ENCODE data around the gene OLIG1.
A peak's percentile ranks its signal among the peaks of the same experiment; 100 is the strongest.

Gene OLIG1

DNA sequence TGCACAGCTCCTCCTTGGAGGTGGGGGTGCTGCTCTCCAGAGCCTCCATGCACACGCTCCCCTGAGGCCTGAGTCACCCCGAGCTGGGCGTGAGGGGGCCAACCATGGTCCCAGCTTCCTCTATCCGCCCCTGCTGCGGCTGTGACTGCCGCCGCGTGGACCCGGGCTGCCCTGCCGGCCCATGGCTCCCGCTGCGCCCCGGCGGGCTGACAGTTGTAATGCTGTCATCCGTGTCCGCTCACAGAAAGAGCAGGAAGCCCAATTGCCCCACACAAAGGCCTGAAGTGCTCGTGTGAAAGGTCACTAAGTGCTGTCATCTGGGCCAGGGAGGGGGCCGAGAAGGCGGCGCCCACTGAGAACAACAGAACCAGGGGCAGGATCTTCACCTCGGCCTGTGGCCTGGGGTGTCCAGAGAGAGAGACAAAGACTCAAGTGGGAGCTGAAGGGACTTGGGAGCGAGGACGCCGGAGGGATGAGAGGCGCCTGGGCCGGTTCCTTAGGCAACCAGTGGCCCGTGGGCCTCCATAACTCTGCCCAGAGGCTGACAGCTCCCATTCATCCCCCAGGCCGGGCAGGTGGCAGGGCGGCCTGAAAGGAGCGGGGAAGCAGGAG, 31.5 kb downstream of the OLIG1 start:
- no peak for DNase-seq (ENCODE audit: low spot score)

DNA sequence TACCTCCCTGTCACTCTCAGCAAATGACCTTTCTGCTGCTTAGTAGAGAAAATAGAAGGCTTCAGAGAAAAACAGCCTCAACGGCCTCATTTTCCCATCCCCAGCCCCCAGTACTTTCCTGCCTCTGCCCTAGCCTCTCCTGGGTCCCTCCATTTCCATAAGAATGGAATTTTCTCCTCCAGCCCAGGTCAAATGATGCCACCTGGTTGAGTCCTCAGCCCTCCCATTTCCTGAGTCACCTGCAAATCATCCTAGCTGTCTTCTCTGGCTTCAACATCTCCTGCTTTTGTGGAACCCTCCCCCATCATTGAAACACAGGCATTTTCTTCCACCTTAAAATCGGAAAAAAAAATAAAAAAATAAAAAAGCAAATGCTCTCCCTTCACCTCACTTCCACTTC, 35.1 kb downstream of the OLIG1 start:
- no peak for DNase-seq (ENCODE audit: low spot score)

DNA sequence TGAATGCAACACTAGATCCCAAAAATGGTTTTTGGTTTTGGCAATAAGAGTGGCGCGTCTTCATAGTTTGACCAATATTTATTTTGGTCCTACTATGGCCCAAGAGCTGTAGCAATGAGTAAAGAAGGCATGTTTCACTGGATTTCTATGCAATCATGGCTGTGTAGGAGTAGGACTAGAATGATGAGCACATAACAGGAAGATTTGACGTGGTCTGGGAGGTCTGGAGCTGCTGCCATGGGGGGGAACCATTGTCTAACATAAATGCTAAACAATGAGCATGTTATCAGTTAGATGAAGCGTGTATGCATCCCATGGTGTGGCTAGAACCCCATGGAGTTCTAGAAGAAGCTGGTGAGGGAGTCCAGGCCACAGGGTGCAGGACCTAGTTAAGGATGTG, 38.3 kb downstream of the OLIG1 start:
- no peak for DNase-seq (ENCODE audit: low spot score)

DNA sequence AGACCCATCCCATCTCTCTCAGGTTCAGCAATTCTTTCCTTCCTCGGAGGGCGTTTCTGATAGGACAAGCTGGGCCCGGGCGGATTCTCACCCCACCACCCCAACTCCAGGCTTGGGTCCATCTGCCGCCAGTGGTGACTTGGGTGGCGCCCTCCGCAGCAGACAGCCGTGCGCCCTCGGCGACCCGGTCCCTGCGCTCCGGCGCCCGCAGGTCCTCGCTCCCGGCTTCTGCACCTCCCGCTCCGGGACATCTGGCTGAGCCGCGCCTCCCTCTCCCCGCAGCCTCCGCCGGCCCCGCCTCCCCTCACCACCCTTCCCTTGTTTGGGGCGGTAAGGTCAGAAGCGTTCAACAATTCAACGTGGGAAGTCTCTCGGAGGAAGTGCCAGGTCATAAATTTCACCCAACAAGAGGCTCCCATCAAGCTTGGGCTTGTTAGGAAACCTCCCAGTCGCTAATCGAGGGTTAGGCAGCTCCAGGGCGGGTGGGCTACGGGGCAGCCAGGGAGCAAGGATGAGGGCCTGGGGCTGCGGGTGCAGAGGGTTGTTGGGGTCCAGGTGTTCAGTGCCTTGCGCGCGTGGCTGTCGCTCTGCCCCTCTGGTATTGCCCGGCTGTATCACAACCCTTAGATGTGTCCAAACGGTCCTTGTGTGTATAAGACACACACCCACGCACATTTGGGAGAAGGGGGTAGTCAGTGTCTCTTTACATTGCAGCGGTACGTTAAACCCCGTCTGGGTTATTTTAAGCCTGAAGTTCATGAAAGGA, 39.8 kb downstream of the OLIG1 start:
- no peak for DNase-seq (ENCODE audit: low spot score)

DNA sequence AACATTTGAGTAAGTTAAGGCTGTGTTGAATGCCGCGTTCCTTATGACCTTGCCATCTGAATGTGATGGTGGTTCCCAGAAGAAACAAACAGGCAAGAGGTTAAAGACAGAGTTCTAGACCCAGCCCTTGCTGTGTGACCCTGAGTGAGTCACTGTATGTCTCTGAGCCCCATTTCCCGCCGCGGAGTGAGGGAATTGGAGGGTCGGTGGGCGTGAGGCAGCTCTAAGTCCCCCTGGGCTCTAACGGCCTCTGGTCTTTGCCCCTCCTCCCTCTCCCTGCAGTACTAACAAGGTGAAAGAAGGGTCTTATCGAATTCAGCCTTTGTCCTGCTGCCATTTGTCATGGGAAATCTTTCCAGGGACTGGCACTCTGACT, 40.4 kb downstream of the OLIG1 start:
- no peak for DNase-seq (ENCODE audit: low spot score)

DNA sequence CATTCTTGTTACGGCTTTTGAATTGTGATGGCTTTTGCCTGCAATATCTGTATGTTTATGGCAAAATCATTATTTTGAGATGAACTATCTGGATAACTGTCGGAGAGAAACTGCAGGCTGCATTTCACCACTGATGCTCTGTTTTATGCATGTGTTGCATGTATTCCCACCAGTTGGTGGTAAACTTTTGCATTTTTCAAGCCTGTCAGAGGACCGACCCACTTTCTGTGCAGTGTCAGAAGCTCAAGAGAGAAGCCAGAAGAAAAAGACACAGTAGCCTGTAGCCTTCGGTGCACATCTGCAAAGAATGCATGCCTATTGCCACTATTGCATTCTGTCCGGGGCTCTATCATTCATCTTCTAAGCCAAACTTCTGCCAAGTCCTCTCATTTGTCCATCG, 41.6 kb downstream of the OLIG1 start:
- DNase-seq (ENCODE audit: low spot score): no peak

DNA sequence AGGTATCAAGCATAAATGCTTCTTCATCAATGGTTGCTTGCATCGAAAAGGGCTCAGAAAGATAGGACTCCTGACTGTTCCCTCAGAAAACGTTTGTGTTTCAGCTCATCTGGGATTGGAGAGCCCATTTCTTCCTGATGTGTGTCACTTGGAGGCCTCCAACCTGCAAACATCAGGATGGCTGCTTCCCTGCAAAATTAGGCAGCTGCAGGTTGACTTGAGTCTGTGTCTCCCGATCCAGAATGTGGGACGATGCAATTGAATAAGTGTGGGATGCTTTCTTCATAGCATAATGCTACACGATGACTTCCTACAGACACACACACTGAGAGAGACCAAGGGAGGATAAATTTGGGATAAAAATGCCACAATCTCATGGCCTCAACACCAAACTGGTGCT, 42.2 kb downstream of the OLIG1 start:
- DNase-seq (ENCODE audit: low spot score): no peak

DNA sequence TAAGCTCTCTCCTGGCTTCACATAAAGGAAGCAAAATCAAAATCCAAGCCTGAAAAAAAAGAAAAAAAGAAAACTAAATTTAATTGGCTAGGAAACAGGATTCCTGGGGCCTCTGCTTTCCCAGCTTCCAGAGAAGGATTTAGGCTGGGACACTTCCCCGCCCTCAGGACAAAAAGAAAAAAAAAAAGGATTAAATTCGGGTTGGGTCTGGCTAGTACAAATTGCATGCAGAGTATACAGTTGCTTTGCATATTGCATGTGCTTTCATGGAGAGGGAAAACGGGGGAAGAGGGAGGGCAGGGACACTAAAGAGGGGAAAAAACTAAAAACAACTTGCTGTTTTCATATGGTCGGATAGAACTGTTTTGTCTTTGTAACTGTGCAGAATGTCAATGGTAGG, 42.7 kb downstream of the OLIG1 start:
- no peak for DNase-seq (ENCODE audit: low spot score)

DNA sequence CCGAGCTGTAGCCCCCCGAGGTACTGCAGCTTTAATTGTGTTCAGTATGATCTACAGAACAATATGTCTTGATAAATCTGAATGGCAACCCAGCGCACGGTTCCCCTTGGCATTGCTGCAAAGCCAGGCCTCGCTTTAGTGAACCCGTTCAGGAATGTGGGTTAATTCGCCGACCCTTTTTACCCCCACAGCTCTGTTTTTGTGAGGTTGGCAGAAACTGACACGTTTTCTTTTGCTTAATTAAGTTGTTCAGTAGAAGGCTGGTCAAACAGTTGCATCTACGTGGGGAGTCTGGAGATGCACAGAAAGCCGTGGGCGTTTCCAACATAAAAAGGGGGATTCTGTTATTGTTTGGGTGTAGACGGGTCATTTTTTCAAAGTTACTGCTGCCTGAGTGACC, 43.2 kb downstream of the OLIG1 start:
- no peak for DNase-seq (ENCODE audit: low spot score)

DNA sequence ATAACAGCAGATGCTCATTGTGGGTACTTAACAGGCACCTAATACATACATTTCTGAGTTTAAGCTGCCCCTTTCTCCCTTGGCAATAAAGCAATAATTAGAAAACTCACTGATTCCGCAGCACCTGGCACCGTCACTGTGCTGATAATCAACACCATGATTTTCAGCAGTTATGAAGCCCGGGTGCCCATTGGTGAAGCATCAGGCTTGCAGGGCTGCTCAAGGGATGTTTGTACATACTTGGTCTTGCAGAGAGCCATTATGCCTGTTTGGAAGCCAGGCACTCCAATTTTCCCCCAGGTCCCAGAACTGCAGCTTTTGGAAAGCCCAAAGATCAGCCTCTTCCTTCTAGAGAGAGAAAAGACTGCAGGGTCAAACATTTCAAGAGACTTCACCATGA, 44.3 kb downstream of the OLIG1 start:
- DNase-seq (ENCODE audit: low spot score): no peak

DNA sequence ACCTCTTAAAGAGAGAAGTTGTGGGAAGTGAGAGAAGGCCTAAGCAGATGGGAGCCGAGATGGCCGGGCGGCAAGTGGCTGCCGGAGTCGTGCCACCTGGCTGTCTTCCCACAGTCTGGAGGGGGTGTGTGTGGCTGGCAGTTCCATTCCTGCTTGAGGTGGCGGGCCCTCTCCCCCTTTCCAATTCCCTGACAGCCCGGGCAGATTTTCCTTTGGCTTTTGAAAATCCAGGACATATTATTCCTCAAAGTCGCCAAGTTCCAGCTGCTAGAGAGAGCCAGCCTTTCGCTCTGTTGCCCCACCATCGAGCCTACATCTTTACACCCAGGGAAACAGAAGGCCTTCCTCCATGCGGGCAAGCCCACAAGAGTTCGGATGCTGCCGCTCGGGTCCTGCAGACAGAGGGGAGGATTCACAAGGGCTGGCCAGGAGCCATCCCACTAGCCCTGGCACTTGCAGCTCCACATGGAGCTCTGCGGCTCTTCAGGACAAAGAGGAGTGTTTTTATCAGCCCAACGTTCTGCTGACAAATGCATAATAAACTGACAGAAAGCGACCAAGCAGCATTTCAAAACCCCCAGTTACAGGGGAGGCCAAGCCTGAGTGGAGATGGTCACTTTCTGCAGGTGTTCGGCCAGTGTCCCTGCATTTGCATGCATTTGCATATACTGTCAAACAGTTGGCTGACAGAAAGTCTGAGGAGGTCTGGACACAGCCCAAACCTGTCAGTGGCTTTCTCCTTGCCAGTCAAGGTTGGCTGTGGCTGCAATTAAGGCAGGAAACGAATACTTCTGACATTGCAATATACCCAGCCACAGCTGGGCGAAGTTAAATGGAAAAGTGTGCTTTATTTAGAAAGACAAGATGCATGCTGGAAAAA, 45.9 kb downstream of the OLIG1 start:
- peak; percentile 51 for DNase-seq (ENCODE audit: low spot score)

DNA sequence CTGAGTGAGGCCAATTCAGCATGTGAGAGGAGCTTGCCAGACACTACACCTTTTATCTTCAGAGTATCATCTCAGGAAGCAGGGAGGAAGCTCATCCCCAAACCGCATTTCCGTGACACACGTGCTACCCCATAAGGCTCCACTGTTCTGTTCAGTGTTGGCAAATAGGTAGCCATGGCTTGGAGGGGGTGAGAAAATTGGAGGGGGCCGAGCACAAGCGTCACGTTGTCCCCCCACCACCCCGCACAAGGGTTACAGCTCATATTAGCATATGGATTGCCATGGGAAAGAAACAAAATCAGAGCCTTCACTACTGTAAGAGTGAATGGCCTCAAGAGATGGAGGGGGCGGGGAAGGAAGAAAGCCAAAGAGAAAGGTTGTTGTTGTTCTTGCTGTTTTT, 46.7 kb downstream of the OLIG1 start:
- peak; percentile 90 for DNase-seq (ENCODE audit: low spot score)

DNA sequence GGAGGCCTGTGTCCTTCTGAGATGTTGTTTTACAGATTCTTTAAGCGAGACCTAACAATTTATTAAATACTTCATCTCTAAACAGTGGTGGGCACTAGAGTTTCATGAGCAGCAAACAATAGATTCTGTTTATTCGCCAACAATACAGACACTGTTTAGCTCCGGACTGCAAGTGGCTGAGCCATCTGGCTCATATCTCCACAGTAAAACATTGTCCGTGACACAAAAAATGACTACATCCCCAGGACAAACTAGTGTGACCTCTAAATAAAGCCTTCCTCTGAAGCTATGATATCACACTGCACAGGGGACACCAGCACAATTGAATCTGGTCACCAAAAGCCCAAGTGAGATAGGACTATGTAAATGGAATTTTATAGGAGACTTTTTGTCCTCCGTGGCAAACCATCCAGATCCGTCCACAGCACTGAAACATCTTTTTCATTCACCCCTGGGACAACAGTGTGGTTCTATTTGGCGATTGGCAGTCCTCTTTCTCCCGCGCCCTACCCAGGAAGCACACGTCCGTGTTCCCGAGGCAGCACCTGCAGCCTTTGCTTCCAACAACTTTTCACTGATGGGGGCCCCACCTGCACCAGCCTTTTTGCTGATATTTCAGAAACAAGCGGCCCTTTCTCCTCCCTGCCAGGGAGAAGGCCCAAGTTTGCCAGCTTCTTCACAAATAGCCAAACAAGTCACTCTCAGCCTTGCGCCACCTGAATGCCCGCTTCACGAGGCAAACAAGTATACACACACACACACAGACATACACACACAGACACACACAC, 47.4 kb downstream of the OLIG1 start:
- DNase-seq (ENCODE audit: low spot score): peak; percentile 89
